ENCODE measurements around the gene IL24. TPM values are rescaled to one million over a fixed set of nuclear protein-coding genes. Genes with fewer than 3 reads are reported as not detected.

IL24 gene
- total and polyA plus RNA-seq, 10 of the 15 experiments (the other 5 are each of a cell fraction or from before 2014, with no cell fraction given), result 0.05 to 19.8 (median 0.35) TPM; not detected in 1

GRCh38 chr1:206898915-206899431, 1.7 kb downstream of the IL24 start:
- no peak overlapping the region for H3K9ac ChIP-seq (ENCODE audit: control insufficient read depth, insufficient read depth, low read length)
- ChIA-PET SMC1A (ENCODE audit: uncharacterized antibody, unreplicated experiment) (interaction anchor here (1.0 kb wide), 1 partner anchor 81 kb away, joined by 3 read pairs; no protein-coding TSS in a partner anchor), POLR2A (no interaction called here), RAD21 (ENCODE audit: unreplicated experiment) (no interaction called here), CTCF (no interaction called here)
- no peaks in the 10 kb centered on the region for H3K27me3 ChIP-seq (replicated peaks in 1 of 2; ENCODE audit: control insufficient read depth in 2 of 2, insufficient read depth in 2 of 2, low read length in 1 of 2)
- FAIRE-seq, result no peak
- WGBS (ENCODE audit: insufficient coverage, insufficient replicate concordance, low lambda C conversion rate, missing lambda C conversion rate), result 70% methylated on average over 13 of the region's 13 CpGs
- no peak overlapping the region for H3K27ac ChIP-seq (ENCODE audit: control insufficient read depth, insufficient read depth)
- H3K4me2 ChIP-seq (ENCODE audit: control insufficient read depth, insufficient read depth), result no peak overlapping the region
- no peak overlapping the region for H2AFZ ChIP-seq (ENCODE audit: control insufficient read depth, low read depth, low read length)
- peaks cover 2 to 3% of the 10 kb centered on the region in 2 experiments; a peak in 3 of 4 replicates for H3K36me3 ChIP-seq (ENCODE audit: control insufficient read depth in 2 of 2, insufficient read depth in 2 of 2, low read length in 1 of 2)
- no peaks in the 10 kb centered on the region for H4K20me1 ChIP-seq (ENCODE audit: control insufficient read depth, insufficient read depth)
- TF ChIP-seq ZBTB11 (CRISPR knock-in tag; IDR thresholded peaks at IDR 0.05), result no peak
- no peak for TF ChIP-seq ETV6 (conservative IDR thresholded peaks at IDR 0.05 in 1 of 2, IDR thresholded peaks at IDR 0.05 in 1 of 2; ENCODE audit: borderline replicate concordance in 1 of 2, low read depth in 1 of 2)
- TF ChIP-seq TARDBP (IDR thresholded peaks at IDR 0.05; ENCODE audit: borderline replicate concordance), result no peak
- TF ChIP-seq ZNF384 (IDR thresholded peaks at IDR 0.05; ENCODE audit: borderline replicate concordance, low read depth, low read length), result no peak
- TF ChIP-seq MXI1 (IDR thresholded peaks at IDR 0.05; ENCODE audit: low read depth, low read length), result no peak
- TF ChIP-seq MLLT1 (IDR thresholded peaks at IDR 0.05), result no peak
- no peak for TF ChIP-seq TCF7 (IDR thresholded peaks at IDR 0.05; ENCODE audit: borderline replicate concordance)
- no peak for TF ChIP-seq IKZF2 (IDR thresholded peaks at IDR 0.05)
- no peak for TF ChIP-seq ASH2L (IDR thresholded peaks at IDR 0.05; ENCODE audit: borderline replicate concordance, low read depth)
- TF ChIP-seq RAD21 (IDR thresholded peaks at IDR 0.05; ENCODE audit: insufficient read depth, low read depth, low read length), result no peak
- no peak for TF ChIP-seq ZBED1 (IDR thresholded peaks at IDR 0.05; ENCODE audit: borderline replicate concordance)
- TF ChIP-seq CBFB (IDR thresholded peaks at IDR 0.05; ENCODE audit: low read depth), result no peak
- TF ChIP-seq BCL3 (IDR thresholded peaks at IDR 0.05; ENCODE audit: borderline replicate concordance, insufficient read depth, low read depth, low read length, poor library complexity, severe bottlenecking), result no peak
- no peak for TF ChIP-seq YBX1 (IDR thresholded peaks at IDR 0.05)
- intact Hi-C loops (cut with micrococcal nuclease; ENCODE audit: unreplicated experiment), result no loop called here
- no peaks in the 10 kb centered on the region for H3K4me1 ChIP-seq (ENCODE audit: control insufficient read depth, insufficient read depth, low read length)
- no peak overlapping the region for H3K4me3 ChIP-seq
- ATAC-seq, result no peak
- no peaks in the 10 kb centered on the region for H3K9me3 ChIP-seq (replicated peaks; ENCODE audit: control insufficient read depth, insufficient read depth, low read length)
- no peaks in the 10 kb centered on the region for H3K79me2 ChIP-seq (ENCODE audit: control insufficient read depth, insufficient read depth, low read length)
- DNase-seq (ENCODE audit: low read depth, low spot score), result no peak
- no TSS peak for BruUV-seq (replicated peaks)
- in situ Hi-C loops (cut with MboI), result no loop called here
